ENCODE results near the gene LSAMP.

LSAMP gene

GRCh38 chr3:116064646-116065045 lies 380.6 kb downstream of the LSAMP start:
- H3K27ac ChIP-seq (ENCODE audit: low read depth, low read length): no peak overlapping the region
- no peaks in the 10 kb centered on the region for H3K9me3 ChIP-seq (ENCODE audit: insufficient read depth, low read length)
- H4K20me1 ChIP-seq (ENCODE audit: low read depth, low read length): no peaks in the 10 kb centered on the region
- H3K79me2 ChIP-seq (ENCODE audit: insufficient read depth, low read length): no peaks in the 10 kb centered on the region
- H3K4me3 ChIP-seq (ENCODE audit: insufficient read depth, low read length, poor library complexity, severe bottlenecking): no peak overlapping the region
- H3F3A ChIP-seq (ENCODE audit: insufficient read depth): no peaks in the 10 kb centered on the region
- TF ChIP-seq CTCF (IDR thresholded peaks at IDR 0.05; ENCODE audit: insufficient read depth, low read length, poor library complexity, severe bottlenecking): no peak
- no peak for TF ChIP-seq EZH2phosphoT487 (conservative IDR thresholded peaks at IDR 0.05; ENCODE audit: low read length)
- no peak overlapping the region for H3K4me2 ChIP-seq (ENCODE audit: low read depth, low read length, poor library complexity, severe bottlenecking)
- no peaks in the 10 kb centered on the region for H3K27me3 ChIP-seq (ENCODE audit: low read length)
- H3K9ac ChIP-seq (ENCODE audit: low read length): no peak overlapping the region
- H3K9me2 ChIP-seq (replicated peaks; ENCODE audit: insufficient read depth, low read length): no peaks in the 10 kb centered on the region
- H2AFZ ChIP-seq (ENCODE audit: low read depth, low read length, severe bottlenecking): no peak overlapping the region
- no peaks in the 10 kb centered on the region for H3K36me3 ChIP-seq (ENCODE audit: low read length)

GRCh38 chr3:116059421-116060096 lies 385.7 kb downstream of the LSAMP start:
- H3K9ac ChIP-seq (ENCODE audit: low read length): no peak overlapping the region
- no peak overlapping the region for H3K4me2 ChIP-seq (ENCODE audit: low read depth, low read length, poor library complexity, severe bottlenecking)
- no peaks in the 10 kb centered on the region for H3K27me3 ChIP-seq (ENCODE audit: low read length)
- no peaks in the 10 kb centered on the region for H3F3A ChIP-seq (ENCODE audit: insufficient read depth)
- H4K20me1 ChIP-seq (ENCODE audit: low read depth, low read length): no peaks in the 10 kb centered on the region
- no peaks in the 10 kb centered on the region for H3K79me2 ChIP-seq (ENCODE audit: insufficient read depth, low read length)
- no peak overlapping the region for H2AFZ ChIP-seq (ENCODE audit: low read depth, low read length, severe bottlenecking)
- H3K36me3 ChIP-seq (ENCODE audit: low read length): no peaks in the 10 kb centered on the region
- H3K4me3 ChIP-seq (ENCODE audit: insufficient read depth, low read length, poor library complexity, severe bottlenecking): no peak overlapping the region
- no peak overlapping the region for H3K27ac ChIP-seq (ENCODE audit: low read depth, low read length)
- no peaks in the 10 kb centered on the region for H3K9me3 ChIP-seq (ENCODE audit: insufficient read depth, low read length)
- no peaks in the 10 kb centered on the region for H3K9me2 ChIP-seq (replicated peaks; ENCODE audit: insufficient read depth, low read length)
- TF ChIP-seq CTCF (IDR thresholded peaks at IDR 0.05; ENCODE audit: insufficient read depth, low read length, poor library complexity, severe bottlenecking) (no peak), EZH2phosphoT487 (conservative IDR thresholded peaks at IDR 0.05; ENCODE audit: low read length) (no peak)

GRCh38 chr3:116058844-116059243 lies 386.4 kb downstream of the LSAMP start:
- no peak for TF ChIP-seq CTCF (IDR thresholded peaks at IDR 0.05; ENCODE audit: insufficient read depth, low read length, poor library complexity, severe bottlenecking)
- no peak for TF ChIP-seq EZH2phosphoT487 (conservative IDR thresholded peaks at IDR 0.05; ENCODE audit: low read length)
- no peaks in the 10 kb centered on the region for H3K79me2 ChIP-seq (ENCODE audit: insufficient read depth, low read length)
- no peak overlapping the region for H3K9ac ChIP-seq (ENCODE audit: low read length)
- H3K27me3 ChIP-seq (ENCODE audit: low read length): no peaks in the 10 kb centered on the region
- H2AFZ ChIP-seq (ENCODE audit: low read depth, low read length, severe bottlenecking): no peak overlapping the region
- H3F3A ChIP-seq (ENCODE audit: insufficient read depth): no peaks in the 10 kb centered on the region
- H3K36me3 ChIP-seq (ENCODE audit: low read length): no peaks in the 10 kb centered on the region
- no peaks in the 10 kb centered on the region for H3K9me3 ChIP-seq (ENCODE audit: insufficient read depth, low read length)
- no peaks in the 10 kb centered on the region for H3K9me2 ChIP-seq (replicated peaks; ENCODE audit: insufficient read depth, low read length)
- H3K4me3 ChIP-seq (ENCODE audit: insufficient read depth, low read length, poor library complexity, severe bottlenecking): no peak overlapping the region
- no peak overlapping the region for H3K4me2 ChIP-seq (ENCODE audit: low read depth, low read length, poor library complexity, severe bottlenecking)
- H4K20me1 ChIP-seq (ENCODE audit: low read depth, low read length): no peaks in the 10 kb centered on the region
- H3K27ac ChIP-seq (ENCODE audit: low read depth, low read length): no peak overlapping the region
